ENCODE measurements around the gene CIZ1.

Gene CIZ1

GRCh38 chr9:128124873-128125579, 66.3 kb downstream of the CIZ1 start:
- DNase-seq (ENCODE audit: low read depth in 3 of 3), result peak in 1 of 3 experiments; percentile 40

DNA sequence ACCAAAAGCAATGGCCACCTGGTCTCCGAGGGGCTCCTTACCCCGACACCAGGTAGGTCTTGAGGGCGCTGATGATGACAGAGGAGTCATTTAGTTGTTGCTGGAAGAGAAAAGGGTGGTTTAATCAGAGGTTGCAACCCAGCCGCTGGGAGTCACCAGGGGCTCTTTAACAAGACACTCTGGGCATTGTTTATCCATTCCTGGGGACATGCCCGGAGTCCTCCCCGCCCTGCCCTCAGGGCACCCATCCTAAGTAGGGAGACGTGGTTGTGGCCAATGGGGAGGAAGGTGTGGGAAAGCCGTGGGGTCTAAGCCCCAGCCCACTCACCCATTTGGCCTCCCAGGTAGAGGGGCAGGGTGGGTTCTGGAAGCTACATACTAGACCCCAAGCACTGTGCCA, 66.9 kb downstream of the CIZ1 start:
- DNase-seq (ENCODE audit: low read depth in 3 of 3), result no peak

DNA sequence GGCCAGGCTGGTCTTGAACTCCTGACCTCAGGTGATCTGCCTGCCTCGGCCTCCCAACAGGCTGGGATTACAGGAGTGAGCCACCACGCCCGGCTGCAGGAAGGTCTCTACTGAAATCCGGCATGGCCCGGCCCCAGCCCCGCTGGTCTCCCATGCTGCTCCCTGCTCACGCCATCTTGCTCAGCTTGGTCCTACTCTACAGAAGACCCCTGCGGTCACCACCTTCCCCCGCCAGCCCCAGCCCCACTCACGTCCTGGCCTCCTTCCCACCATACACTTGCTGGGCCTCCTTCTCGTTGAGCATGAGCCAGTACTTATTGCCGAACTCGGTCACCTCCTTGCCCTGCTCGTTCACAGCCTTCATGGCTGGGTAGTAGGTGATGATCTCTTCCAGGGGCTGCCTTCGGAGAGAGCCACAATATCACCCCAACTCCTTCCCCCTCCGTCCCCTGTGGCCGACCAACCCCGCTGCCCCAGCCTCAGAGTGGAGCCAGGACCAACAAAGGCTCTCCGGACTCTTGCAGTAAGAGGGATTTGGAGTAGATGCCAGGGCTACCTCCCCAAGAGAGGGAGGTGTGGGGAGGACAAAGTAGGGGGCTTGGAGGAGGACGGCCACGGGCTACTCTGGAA, 67.8 kb downstream of the CIZ1 start:
- DNase-seq (ENCODE audit: low read depth in 3 of 3), result no peak

- no peak for DNase-seq (ENCODE audit: low read depth in 3 of 3)
Observed at GRCh38 chr9:128122809-128123175, 68.6 kb downstream of the CIZ1 start.

DNA sequence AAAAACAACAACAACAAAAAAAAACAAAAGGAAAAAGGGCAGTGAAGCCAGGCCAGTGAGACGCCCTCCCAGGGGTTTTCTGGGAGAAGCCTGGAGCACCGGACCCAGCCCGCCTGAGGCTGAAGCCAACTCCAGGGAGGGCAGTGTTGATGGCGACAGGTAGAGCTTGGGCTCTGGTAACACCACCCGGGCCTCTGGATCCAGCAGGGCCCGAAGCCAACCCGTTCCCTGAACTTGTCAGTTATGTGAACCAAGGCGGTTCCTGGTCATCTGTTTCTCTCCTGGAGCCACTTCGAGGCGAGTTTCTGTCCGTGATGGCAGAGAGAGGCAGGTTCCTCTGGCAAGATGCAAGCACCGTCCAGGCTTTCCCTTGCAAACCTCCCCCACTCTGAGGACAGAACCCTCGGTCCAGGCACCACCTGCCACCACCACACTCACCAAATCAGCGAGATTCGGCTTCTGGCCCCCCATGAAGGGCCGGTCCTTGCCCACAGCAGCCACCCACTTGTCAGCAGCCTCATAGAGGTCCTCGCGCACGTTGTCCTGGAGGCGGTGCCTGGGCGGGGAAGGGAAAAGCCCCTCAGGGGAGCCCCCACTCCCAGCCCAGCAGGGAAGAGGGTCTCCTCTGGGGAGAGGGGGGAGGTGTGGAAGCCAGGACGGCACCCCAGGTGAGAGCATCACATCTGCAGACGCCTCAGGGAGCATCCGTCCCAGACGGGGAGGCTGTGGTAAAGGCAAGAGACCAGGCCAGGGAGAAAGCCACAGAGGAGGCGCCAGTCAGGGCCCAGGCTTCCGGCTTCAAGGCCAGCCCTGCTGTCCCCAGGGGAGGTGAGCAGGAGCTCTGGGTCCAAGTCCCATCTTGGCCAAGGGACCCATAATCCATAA, 69.2 kb downstream of the CIZ1 start:
- DNase-seq (ENCODE audit: low read depth in 3 of 3), result no peak

GRCh38 chr9:128121466-128121810, 69.9 kb downstream of the CIZ1 start:
- DNase-seq (ENCODE audit: low read depth in 3 of 3), result no peak

DNA sequence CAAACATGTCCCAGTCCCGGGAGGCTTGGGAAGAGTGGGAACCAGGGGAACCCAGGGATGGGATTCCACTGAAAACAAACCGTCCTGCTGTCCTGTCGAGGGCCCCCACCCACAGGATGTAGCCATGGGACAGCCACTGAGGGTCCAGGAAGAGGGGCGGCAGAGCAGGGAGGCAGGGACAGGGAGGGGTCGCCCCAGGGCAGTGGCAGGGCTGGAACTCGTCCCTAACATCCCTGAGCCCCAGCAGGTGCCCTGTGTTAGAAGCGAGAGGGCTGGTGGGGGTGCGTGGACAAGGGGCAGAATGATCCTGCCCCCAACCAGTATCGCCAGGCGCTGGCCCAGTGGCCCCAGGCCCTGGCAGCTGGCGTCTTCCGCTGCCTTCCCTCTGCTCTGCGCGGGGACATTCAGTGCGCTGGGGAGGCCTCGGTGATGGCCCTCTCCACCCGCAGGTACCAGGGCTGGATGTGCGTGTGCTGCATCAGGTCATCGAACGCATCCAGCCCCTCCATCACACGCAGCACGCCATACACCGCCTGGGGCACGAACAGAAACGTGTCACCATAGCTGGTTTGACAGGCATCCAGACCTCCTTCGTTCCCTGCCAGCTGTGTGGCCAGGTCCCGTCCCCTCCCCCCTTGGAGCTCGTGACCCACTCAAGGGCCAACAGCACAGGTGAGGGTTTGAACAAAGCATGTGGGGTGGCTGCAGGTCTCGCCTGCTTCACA, 70.5 kb downstream of the CIZ1 start:
- DNase-seq (ENCODE audit: low read depth in 3 of 3), result no peak

- no peak for DNase-seq (ENCODE audit: low read depth in 3 of 3)
Observed at GRCh38 chr9:128120061-128120740, 71.2 kb downstream of the CIZ1 start.

GRCh38 chr9:128118971-128119665, 72.3 kb downstream of the CIZ1 start:
- no peak for DNase-seq (ENCODE audit: low read depth in 3 of 3)

DNA sequence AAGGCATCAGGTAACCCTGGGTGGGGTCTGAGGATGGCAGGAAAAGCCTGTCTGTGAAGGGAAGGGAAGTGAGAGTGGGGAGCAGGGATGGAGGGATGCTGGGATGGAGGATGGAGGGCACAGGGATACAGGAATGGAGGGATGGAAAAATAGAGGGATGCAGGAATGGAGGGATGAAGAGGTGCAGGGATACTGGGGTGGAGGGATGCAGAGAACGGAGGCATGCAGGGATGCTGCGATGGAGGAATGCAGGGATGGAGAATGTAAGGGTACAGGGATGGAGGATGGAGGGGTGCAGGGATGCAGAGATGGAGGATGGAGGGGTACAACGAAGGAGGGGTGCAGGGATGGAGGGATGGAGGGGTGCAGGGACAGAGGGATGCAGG, 72.9 kb downstream of the CIZ1 start:
- no peak for DNase-seq (ENCODE audit: low read depth in 3 of 3)

- DNase-seq (ENCODE audit: low read depth in 3 of 3), result peak; percentile 95 to 96 (median 96)
Observed at GRCh38 chr9:128117613-128118471, 73.5 kb downstream of the CIZ1 start.

DNA sequence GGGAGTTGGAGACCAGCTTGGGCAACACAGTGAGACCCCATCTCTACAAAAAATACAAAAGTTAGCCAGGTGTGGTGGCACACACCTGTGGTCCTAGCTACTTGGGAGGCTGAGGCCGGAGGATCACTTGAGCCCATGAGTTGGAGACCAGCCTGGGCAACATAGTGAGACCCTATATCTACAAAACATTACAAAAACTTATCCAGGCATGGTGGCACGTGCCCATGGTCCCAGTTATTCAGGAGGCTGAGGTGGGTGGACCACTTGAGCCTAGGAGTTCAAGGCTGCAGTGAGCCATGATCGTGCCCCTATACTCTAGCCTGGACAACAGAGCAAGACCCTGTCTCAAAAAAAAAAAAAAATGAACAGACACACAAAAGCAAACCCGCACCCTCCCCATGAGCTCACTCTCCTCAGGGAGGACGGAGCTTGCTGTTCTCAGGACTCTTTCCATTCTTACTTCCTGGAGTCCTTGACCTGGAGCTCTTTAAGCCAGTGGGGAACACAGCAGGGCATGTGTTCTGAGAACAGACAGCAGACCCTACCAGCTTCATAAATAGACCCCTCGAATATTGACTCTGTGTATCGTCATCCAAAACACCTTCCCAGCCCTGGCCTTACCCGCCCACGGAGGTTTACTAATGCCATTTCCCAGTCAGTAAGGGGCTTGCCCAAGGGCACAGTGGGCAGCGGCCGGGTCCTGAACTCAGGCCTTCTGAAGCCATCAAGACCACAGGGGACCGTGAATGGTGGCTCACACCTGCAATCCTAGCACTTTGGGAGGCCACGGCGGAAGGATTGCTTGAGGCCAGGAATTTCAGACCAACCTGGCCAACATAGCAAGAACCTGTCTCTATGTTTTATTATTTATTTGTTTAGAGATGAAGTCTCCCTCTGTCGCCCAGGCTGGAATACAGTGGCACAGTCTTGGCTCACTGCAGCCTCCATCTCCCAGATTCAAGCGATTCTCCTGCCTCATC, 75.0 kb downstream of the CIZ1 start:
- DNase-seq (ENCODE audit: low read depth in 3 of 3), result no peak
